NCI-H146 treated with DMSO at 0.1 percent for 48 hours (cell line): ENCODE measurements around the gene CCDC77.

Experiments
- DNase-seq: peaks from one replicate; lab custom pipeline; 2025; ENCODE audit not compliant: unreplicated experiment; lab: John Stamatoyannopoulos, UW

The CCDC77 gene

GRCh38 chr12:480831-481816 is 79.7 kb downstream of the CCDC77 start:
- DNase-seq, result peak; percentile 70

GRCh38 chr12:482061-482460 is 80.6 kb downstream of the CCDC77 start:
- DNase-seq, result no peak

GRCh38 chr12:484096-484495 is 82.7 kb downstream of the CCDC77 start:
- DNase-seq, result no peak

- no peak for DNase-seq
These were observed 88.8 kb downstream of the CCDC77 start for GRCh38 chr12:490260-490659.
